GM21367 (cell line): ENCODE data around the gene TBC1D22B.
"Not testable (repeated sequence)": the region's sequence is repeated elsewhere in the genome, so short reads cannot be mapped to it uniquely, and the experiment has no call there.

ENCODE experiments used
- ATAC-seq: cut with Tn5 transposase; IDR thresholded peaks from one replicate; pipeline ENCODE4 v1.9.1; 2021; ENCODE audit not compliant: unreplicated experiment

TBC1D22B gene

DNA sequence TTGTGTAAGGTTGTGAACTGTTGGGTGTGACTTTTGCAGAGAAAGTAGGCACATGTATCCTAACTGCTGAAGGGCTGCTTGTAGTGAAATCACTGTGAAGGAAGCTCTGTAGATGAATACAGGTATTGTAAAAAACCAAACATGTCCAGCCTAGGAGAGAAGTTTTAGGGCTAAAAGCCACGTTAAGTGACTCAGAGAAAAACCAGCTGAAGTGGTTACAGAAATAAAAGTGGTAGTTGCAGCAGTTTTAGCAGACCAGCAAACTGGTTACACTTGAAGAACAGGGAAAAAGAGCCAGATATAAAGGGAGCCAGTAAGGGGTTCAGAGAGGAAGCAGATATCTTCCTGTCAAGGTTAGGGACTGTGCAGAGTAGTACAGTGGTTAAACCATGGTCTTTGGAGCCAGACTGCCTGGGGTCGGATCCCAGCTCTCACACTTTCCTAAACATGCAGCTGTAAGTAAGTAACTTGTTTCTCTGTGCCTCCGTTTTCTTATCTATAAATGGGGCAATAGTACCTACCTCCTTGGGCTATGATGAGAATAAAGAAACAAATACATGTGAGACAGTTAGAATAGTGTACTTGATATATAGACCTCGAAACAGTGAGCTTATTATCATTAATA is 62.4 kb downstream of the TBC1D22B start:
- ATAC-seq: no peak

DNA sequence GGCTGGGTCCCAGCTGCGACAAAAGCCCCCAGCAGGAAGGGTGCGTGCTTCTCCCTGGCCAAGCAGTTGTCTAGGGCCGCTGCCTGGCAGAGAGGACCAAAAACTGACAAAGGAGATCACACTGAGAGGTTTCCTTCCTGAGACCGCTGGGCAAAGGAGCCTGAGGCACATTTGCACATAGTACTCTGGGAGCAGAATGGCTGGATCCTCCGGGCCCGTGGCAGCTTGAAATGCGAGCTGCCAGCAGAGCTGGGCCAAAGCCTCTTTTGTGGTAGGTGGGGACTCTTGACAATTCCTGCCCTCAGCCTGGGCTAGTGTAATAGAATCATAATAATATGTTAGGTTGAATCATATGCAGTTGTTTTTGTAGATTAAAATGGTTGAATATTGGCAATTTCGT is 63.1 kb downstream of the TBC1D22B start:
- ATAC-seq: no peak

DNA sequence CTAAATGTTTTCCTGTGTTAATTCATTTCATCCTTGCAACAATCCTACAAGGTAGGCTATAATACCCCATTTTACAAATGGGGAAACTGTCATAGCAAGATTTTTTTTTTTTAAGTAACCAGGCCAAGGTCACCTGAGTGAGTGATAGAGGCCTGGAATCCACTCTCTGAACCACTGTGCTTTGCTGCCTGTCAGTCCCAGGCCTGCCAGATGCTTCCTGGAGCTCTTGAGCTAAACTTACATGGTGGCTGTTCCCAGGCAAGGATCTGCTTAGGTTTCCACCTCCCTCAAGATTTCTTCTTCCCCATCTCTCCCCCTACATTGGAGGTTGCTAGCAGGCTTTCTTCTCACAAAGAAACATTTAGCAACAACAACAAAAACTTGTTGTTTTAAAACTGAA is 63.5 kb downstream of the TBC1D22B start:
- no peak for ATAC-seq

DNA sequence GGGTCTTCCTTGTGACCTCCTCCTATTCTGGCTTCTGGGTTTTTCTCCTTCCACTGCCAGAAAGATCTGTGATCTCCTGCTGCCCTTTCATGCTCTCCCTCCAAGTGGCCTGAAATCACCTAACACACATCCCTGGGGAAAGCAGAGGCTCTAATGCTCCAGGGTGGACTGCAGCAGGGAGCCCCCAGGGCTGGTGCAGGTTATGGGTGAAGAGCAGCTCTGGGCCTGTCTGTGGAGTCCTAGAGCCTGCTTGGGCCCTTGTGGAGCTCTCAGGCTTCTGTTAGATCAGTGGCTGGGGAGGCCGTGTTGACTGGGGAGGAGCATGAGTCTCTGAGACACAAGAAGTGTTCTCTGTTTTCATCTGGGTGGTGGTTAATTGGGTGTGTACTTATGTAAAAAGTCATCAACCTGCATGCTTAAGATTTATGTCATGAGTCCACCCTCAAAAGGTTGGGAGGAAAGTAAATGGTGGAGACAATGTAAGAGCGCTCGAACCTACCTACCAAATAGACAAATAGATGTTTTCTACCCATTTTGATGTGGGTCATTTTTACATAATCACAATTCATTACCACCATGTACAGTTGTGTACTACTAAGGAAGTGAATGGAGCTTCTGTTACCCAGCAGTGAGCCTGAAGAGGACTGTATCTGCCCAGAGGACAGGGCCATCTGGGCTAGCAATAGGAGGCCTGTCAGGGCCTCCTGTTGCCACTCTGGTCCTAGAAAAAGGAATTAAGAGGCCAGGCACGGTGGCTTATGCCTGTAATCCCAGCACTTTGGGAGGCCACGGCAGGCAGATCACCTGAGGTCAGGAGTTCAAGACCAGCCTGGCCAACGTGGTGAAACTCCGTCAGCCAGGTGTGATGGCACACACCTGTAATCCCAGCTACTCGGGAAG is 64.2 kb downstream of the TBC1D22B start:
- ATAC-seq: no peak

DNA sequence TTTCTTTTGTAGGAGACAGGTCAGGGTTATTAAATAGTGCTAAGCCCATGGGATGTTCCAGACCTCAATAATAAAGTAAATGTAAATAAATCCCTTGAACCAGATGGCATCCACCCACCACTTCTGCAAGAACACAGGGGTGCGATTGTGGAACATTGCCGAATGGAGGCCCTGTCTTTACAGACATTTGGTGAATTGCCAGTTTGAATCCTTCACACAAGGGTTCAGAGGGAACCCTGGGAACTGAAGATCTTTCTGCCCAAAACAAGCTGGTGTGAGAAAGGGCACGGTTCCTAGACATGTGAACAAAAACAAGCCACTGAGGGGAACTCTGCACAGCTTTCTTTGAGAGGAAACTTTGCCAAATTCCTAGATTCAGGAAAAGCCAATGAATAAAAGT is 66.0 kb downstream of the TBC1D22B start:
- ATAC-seq: no peak

DNA sequence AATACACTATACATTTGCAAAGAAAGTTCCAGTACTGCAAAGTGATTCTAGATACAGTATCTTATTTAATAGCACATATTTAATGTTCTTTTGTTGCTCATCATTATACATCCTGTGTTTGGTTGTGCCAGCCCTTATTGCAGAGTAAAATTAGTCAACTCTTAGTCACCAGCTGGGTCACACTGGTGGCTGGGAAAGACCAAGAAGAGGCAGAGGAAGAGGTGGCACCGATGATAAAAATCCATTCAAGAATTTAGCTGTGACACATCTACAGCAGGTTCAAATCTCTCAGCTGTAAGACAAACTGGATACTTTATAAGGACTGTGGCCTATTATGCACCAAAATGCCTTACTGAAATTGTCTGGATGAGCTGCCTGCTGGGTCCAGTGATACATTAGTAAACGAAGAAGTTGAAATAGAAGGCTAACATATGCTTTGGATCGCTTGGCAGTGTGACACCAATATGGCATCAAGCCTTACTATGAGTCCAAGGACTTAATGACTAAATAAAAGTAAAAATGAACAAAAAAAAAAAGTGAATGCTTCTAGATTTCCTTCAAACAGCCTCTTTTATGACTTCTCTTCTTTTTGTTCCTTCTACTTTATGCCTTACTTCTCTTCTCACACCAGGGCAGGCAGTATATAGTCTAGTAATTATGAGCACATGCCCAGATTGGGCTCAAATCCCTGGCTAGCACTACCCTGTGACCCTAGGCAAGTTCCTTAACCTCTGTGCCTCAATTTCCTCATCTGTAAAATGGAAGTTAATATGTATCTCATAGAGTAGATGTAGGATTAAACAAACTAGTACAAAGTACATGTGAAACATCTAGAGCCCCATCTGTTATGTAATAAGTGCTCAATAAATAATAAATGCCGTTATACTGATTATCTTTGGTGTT is 66.8 kb downstream of the TBC1D22B start:
- no peak for ATAC-seq

DNA sequence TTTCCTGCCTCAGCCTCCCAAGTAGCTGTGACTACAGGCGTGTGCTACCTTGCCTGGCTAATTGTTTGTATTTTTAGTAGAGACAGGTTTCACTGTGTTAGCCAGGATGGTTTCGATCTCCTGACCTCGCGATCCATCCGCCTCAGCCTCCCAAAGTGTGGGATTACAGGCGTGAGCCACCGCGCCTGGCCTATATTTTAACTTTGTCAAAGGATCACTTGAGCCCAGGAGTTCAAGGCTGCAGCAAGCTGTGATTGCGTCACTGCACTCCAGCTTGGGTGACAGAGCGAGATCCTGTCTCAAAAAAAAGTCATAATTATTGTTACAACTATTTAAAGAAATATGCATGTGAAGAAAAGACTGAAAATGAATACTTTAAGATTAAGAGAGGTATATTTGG is 72.8 kb downstream of the TBC1D22B start:
- not testable (repeated sequence) for ATAC-seq

DNA sequence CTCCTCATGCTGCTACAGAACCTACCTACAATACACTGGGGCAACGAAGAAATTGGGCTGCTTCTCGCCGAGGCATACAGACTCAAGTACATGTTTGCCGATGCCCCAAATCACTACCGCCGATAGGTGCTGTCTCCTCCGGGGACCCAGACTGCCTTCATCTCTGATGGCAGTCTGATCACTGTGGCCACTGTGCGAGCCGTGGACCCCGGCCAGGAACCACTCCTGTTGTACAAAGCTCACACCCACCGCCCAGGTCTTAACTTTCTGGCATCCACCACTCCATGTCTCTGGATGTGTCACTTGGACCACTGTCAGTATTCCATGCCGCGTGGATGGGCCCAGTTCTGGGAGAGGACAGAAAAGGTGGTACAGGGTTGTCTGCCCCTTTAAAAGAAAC is 73.5 kb downstream of the TBC1D22B start:
- no peak for ATAC-seq

DNA sequence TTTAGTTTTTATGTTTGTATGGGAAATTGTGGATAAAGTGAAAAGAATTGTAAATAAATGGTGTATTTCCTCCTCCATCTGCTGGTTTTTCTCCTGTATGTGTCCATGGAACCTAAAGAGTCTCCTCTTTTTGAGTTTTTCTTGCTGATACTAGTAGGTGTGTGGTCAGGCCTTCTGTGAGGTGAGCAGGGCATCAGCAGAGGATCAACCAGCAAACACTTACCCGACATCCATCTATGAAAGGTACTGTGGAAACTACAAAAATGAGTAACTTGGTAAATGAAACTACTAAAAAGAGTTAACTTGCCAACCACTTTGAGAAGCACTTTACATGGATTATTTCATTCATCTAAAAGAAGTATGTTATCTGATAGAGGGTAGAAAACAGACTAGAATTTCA is 75.3 kb downstream of the TBC1D22B start:
- ATAC-seq: no peak

DNA sequence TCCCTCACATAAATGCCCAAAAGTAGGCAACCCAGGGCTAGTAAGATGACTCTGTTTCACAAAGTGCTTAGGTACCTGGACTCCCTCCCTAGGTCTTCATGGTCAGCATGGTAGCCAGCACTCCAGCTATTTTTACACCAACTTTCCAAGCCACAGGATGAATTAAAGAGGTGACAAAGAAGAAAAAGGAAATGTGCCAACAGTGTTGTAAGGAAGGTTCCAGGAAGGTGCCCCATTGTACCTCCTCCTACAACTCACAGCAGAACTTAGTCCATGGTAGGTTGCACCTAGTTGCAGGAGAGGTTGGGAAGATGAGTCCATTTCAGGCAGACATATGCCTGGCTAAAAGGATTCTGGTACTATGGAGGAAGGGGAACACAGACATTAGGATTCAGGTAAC is 76.5 kb downstream of the TBC1D22B start:
- no peak for ATAC-seq

DNA sequence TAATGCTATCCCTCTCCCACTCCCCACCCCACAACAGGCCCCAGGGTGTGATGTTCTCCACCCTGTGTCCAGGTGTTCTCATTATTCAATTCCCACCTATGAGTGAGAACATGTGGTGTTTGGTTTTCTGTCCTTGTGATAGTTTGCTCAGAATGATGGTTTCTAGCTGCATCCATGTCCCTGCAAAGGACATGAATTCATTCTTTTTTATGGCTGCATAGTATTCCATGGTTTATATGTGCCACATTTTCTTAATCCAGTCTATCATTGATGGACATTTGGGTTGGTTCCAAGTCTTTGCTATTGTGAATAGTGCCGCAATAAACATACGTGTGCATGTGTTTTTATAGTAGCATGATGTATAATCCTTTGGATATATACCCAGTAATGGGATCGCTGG is 80.7 kb downstream of the TBC1D22B start:
- not testable (repeated sequence) for ATAC-seq

DNA sequence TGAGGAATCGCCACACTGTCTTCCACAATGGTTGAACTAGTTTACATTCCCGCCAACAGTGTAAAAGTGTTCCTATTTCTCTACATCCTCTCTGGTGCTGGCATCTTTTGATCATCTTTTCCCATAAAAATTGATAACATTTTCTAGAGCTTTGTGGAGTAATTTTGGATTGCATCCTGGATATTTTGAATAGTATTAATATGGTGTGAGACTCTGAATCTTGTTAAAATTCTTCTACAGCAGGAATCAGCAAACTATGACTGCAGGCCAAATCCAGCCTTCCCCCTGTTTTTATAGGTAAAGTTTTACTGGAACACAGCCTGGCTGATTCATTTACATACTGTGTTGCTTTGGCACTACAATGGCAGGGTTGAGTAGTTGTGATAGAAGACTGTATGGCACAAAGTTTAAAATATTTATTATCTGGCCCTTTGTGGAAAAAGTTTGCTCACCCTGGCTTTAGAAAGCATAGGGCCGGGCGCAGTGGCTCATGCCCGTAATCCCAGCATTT is 81.2 kb downstream of the TBC1D22B start:
- ATAC-seq: no peak

DNA sequence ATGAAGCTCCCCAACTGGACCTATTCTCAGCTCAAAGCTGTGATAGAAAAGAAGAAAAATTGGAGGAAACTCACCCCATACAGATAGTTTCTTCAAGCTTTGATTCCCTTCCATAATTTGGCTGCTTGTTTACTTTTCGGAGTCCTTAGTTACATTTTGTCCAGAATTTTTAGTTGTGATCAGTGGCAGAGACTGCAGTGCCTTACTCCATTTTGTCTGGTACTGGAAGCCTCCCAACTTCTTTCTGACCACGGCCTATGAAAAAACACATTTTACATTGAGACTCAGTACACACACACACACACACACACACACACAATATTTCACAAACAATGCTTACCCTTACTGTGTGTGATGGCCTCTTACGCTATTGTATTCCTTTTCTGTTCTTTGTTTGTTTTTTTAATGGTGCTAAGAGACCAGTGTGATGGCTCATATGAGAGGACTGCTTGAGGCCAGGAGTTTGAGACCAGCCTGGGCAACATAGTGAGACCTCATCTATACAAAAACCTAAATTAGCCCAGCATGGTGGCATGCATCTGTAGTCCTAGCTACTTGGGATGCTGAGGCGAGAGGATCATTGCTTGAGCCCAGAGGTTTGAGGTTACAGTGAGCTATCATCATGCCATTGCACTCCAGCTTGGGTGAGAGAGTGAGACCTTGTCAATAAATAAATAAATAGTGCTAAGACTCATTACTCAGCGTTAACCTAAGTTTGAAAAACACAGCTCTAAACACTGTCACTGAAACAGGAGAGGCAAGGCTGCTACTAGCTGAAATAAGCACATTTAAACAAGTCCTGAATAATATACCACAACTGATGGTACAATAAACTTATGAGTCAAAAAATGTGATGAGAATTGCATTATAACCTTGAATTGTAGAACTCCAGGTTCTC is 82.4 kb downstream of the TBC1D22B start:
- no peak for ATAC-seq

DNA sequence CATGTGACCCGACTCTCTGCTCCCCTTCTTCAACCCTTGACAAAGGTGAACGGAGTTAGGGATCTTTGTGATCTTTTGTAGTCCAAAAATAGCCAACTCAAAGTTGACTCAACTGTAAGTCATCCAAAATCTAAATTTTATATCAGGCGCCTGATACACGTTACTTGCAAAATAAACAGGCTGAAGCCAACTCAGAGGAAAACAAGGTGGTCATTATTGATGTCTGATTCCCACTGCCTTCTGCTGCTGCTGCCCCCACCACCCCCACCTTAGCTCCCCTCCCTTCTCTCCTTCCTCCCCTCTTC is 83.0 kb downstream of the TBC1D22B start:
- ATAC-seq: no peak

DNA sequence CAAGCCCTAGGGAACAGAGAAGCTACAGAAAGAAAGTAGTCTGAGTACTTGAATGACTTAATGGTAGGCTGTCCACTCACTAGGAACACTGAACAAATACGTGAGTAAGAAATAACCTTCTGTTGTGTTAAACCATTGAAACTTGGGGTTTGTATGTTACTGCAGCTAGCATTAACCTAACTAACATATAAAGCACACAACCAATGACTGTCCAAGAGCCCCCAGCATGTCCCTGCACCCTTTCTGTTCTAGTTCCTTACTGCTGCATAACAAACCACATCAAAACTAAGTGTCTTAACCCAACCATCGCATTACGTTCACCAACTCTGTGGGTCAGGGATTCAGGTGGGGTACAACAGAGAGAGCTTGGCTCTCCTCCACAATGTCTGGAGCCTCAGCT is 85.7 kb downstream of the TBC1D22B start:
- ATAC-seq: no peak

DNA sequence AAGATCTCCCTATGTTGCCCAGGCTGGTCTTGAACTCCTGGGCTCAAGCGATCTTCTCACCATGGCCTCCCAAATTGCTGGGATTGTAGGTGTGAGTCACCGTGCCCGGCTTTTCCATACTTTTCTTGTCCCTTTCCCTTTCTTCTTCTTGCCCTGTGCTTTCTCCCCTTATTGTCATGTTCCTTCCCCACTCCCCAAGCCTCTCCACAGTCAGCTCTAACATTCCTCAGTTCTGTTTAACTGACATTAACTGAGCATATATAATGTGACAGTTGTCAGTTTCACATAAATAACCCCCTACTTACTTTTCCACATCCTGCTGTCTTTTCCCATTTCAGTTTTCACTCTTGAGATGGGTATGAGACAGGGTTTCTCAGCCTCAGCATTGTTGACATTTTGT is 86.7 kb downstream of the TBC1D22B start:
- ATAC-seq: no peak

DNA sequence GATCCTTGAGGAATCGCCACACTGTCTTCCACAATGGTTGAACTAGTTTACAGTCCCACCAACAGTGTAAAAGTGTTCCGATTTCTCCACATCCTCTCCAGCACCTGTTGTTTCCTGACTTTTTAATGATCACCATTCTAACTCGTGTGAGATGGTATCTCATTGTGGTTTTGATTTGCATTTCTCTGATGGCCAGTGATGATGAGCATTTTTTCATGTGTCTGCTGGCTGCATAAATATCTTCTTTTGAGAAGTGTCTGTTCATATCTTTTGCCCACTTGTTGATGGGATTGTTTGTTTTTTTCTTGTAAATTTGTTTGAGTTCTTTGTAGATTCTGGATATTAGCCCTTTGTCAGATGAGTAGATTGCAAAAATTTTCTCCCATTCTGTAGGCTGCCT is 88.2 kb downstream of the TBC1D22B start:
- ATAC-seq: not testable (repeated sequence)

DNA sequence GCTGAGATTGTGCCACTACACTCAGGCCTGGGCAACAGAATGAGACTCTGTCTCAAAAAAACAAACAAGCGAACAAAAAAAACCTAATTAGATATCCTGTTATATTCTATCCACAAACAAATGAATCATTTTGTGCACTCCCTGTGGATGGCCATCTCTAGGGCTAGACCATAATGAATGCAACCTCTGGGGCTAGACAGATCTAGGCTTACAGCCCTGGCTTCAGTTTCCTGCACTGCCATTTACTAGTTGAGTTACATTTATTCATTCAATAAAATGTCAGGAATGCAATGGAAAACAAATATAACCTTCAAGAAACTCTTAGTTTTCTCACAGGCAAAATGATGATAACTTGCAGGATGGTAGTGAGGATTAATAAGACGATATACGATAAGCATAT is 89.6 kb downstream of the TBC1D22B start:
- no peak for ATAC-seq

DNA sequence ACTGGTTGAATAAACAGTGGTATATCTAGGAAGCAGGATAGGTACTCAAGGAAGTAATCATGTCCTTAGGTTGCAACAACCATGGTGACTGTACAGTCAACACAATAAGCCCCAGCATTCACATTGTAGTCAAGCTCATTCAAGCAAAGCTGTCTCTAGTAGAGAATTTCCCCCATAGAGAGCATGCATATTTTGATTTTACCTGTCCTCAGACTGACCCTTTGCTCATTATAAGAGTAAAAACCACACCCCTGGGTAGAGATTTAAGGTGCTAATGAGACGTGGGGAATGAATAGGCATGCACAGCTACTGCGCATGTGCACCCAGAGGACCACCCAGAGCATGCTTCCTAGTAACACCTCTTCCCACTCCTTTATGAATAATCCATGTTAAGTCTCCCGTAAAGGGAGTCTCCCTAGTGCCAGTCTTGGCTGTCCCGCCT is 90.1 kb downstream of the TBC1D22B start:
- ATAC-seq: no peak

DNA sequence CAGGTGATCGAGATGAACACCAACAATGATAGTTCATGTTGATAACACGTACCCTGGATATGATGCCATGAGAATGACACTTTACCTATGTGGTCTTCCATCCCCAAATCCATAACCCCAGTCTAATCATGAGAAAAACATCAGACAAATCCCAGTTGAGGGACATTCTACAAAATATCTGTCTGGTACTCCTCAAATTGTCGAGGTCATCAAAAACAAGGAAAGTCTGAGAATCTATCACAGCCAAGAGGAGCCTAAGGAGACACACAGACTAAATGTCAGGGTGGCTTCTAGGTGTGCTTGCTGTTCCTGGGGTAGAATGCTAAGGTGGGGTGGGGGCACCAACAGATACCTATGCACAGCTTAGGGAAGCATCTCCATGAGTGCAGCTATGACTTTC is 93.5 kb downstream of the TBC1D22B start:
- no peak for ATAC-seq
